ENCODE data around the gene PTPRN2. TPM values are rescaled to one million over a fixed set of nuclear protein-coding genes. Genes with fewer than 3 reads are reported as not detected.

Gene PTPRN2
- total and polyA plus RNA-seq, 2 donors (not counting 3 experiments of a cell fraction or from before 2014, with no cell fraction given), result 0.62 to 0.88 TPM

DNA sequence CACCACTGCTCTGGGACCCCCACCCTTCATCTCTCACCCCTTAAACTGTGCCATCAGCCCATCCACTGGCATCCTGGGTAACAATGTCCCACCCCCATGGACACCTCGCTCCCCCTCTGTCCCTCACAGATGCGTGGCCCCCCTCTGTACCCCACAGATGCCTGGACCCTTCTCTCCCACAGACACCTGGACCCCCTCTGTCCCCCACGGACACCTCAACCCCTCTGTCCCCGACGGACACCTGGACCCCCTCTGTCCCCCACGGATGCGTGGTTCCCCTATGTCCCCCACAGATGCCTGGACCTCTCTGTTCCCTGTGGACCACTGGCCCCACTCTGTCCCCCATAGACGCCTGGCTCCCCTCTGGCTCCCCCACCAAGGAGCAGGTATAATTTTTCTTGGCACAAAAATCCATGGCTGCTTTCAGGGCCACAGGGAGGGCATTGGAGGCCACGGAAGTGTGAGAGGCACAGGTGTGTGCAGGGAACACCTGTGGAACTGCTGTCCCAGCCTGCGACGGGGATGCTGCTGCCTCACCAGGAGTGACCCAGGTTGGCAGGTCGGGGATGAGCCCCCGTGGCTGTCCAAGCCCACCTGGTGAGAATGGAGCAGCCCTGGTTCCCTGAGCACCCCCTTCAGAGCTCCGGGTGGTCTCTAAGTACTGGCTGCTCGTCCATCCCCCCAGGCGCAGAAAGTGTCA lies 193.5 kb downstream of the PTPRN2 start:
- intact Hi-C loops (cut with micrococcal nuclease), result no loop called here
- Histone ChIP-seq H3K36me3 (ENCODE audit: control insufficient read depth in 2 of 2, extremely low read depth in 1 of 2, insufficient read depth in 2 of 2, low read length in 2 of 2) (no peaks in the 10 kb centered on the region), H3K9me3 (replicated peaks; ENCODE audit: control insufficient read depth, insufficient read depth, low read length) (no peaks in the 10 kb centered on the region), H3K9me1 (replicated peaks; ENCODE audit: control insufficient read depth, extremely low read depth, insufficient read depth, low read length) (no peaks in the 10 kb centered on the region), H3K27ac (ENCODE audit: insufficient read depth, low read depth, low read length) (no peak overlapping the region), H3K27me3 (ENCODE audit: control insufficient read depth in 2 of 2, insufficient read depth in 2 of 2, low read length in 2 of 2) (no peaks in the 10 kb centered on the region), H3K4me2 (ENCODE audit: insufficient read depth, low read length) (no peak overlapping the region), H2AFZ (ENCODE audit: low read depth, low read length) (no peak overlapping the region), H4K20me1 (replicated peaks; ENCODE audit: control insufficient read depth, extremely low read depth, insufficient read depth, low read length) (no peaks in the 10 kb centered on the region), H3K79me2 (ENCODE audit: control insufficient read depth, insufficient read depth, low read length) (no peaks in the 10 kb centered on the region), H3K9ac (replicated peaks; ENCODE audit: extremely low read depth, insufficient read depth, low read length) (no peak overlapping the region), H3K4me3 (replicated peaks in 1 of 3; ENCODE audit: insufficient read depth in 1 of 3, low read depth in 1 of 3, low read length in 3 of 3) (no peak overlapping the region), H3K4me1 (ENCODE audit: control insufficient read depth, extremely low read depth, insufficient read depth, low read length) (no peaks in the 10 kb centered on the region)
- TF ChIP-seq GATA2 (IDR thresholded peaks at IDR 0.05; ENCODE audit: insufficient read depth, insufficient read length, low read depth, low read length) (no peak), EZH2 (IDR thresholded peaks at IDR 0.05; ENCODE audit: borderline replicate concordance, low read depth, low read length, severe bottlenecking) (no peak), JUN (IDR thresholded peaks at IDR 0.05; ENCODE audit: borderline replicate concordance, insufficient read depth, insufficient read length, low read depth) (no peak), FOS (IDR thresholded peaks at IDR 0.05; ENCODE audit: borderline replicate concordance, insufficient read depth, low read length) (no peak), POLR2A (IDR thresholded peaks at IDR 0.05; ENCODE audit: low read depth, low read length) (no peak), MYC (IDR thresholded peaks at IDR 0.05; ENCODE audit: low read depth, low read length) (no peak), POLR2AphosphoS5 (IDR thresholded peaks at IDR 0.05; ENCODE audit: insufficient read depth, low read depth, low read length) (no peak)
- TF ChIP-seq, protein P1, sequence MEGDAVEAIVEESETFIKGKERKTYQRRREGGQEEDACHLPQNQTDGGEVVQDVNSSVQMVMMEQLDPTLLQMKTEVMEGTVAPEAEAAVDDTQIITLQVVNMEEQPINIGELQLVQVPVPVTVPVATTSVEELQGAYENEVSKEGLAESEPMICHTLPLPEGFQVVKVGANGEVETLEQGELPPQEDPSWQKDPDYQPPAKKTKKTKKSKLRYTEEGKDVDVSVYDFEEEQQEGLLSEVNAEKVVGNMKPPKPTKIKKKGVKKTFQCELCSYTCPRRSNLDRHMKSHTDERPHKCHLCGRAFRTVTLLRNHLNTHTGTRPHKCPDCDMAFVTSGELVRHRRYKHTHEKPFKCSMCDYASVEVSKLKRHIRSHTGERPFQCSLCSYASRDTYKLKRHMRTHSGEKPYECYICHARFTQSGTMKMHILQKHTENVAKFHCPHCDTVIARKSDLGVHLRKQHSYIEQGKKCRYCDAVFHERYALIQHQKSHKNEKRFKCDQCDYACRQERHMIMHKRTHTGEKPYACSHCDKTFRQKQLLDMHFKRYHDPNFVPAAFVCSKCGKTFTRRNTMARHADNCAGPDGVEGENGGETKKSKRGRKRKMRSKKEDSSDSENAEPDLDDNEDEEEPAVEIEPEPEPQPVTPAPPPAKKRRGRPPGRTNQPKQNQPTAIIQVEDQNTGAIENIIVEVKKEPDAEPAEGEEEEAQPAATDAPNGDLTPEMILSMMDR (IDR thresholded peaks at IDR 0.05; ENCODE audit: extremely low read depth in 1 of 2, insufficient read depth in 1 of 2, low read depth in 1 of 2, low read length in 2 of 2), result no peak
- TF ChIP-seq, protein P2, sequence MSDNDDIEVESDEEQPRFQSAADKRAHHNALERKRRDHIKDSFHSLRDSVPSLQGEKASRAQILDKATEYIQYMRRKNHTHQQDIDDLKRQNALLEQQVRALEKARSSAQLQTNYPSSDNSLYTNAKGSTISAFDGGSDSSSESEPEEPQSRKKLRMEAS (IDR thresholded peaks at IDR 0.05; ENCODE audit: insufficient read depth, insufficient read length), result no peak
- DNase-seq (ENCODE audit: low read depth, low spot score), result no peak
- POLR2A ChIA-PET, result no interaction called here
- dilution Hi-C loops (cut with MboI; ENCODE audit: extremely low pct_ligation_motif_present, low sequenced_read_pairs), result no loop called here
- CTCF ChIA-PET, result no interaction called here
- BruUV-seq (replicated peaks), result no TSS peak
- no peak for FAIRE-seq

Data from endothelial cell of umbilical vein (primary cell).